NCI-H1105 treated with DMSO at 0.1 percent for 48 hours (cell line): ENCODE data around the gene LHPP.
"Not testable (repeated sequence)": the region's sequence is repeated elsewhere in the genome, so short reads cannot be mapped to it uniquely, and the experiment has no call there.

Source experiments
- DNase-seq: peaks from one replicate; lab custom pipeline; 2025; lab: John Stamatoyannopoulos, UW

LHPP gene

DNA sequence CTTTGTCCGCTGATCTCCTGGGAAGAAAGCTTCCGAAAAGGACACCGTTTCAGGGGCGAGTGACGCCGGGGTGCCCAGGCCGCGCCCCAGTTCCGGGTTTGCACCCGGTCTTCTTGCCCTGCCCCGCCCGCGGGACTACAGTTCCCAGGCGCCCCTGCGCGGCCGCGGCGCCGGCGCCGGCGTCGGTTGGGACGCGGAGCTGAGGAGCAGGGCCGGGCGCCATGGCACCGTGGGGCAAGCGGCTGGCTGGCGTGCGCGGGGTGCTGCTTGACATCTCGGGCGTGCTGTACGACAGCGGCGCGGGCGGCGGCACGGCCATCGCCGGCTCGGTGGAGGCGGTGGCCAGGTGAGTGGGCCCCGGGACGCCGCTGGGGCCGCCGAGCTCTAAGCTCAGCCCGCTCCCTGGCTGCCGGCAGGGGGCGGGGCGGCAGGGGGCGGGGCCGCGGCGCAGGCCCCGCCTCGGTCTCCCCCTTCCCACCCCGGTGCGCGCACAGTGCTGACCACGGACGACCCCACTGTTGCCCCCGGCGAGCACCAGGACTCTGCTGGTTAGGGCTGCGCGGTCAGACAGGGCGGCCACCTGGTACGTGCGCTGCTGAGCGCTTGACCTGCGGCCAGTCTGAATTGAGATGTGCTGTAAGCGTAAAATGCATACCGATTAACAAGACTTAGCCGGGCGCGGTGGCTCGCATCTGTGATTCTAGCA, at the start of gene LHPP:
TSS of gene LHPP (plus strand) at position 182 of the 706 bp plus-strand sequence. CDS start at position 222, 40 bp downstream.
- DNase-seq: peak; percentile 35

GRCh38 chr10:124414076-124414475, 47.5 kb upstream of the LHPP start:
- no peak for DNase-seq

DNA sequence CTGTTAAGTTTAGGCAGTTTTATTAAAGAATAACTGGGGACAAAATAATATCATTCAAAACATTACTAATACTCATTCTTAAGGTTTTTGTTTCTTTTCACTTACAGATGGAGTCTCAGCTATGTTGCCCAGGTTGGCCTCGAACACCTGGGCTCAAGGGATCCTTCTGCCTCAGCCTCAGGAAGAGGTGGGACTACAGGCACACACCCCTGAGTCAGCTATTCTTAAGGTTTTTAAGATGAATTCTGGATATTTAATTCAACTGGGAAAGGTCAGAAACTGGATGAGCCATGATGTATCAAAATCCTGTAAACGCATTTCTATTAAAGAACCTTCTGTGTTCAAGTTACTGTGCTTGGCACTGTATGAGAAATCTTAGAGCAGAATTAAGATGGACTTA, 46.4 kb upstream of the LHPP start:
- no peak for DNase-seq

DNA sequence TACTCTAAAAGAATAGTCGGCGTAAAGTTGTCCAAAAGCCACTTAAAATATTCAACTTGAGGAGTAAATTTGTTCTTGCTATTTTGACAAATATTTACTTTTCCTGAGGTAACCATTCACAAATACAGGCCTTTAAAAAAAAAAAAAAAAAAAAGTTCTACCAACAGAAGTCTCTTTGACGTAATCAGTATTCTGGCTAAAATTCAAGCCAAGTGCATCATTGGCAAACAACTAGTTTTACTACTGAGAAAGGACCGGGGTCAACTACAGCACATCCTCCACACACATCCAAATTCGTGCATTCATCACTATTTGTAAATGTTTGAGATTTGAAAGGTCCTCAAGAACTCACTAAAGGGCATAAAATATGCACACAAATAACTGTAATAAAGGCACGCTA, 44.9 kb upstream of the LHPP start:
- DNase-seq: no peak

- DNase-seq: no peak
These were observed 43.5 kb upstream of the LHPP start for GRCh38 chr10:124417895-124418725.

DNA sequence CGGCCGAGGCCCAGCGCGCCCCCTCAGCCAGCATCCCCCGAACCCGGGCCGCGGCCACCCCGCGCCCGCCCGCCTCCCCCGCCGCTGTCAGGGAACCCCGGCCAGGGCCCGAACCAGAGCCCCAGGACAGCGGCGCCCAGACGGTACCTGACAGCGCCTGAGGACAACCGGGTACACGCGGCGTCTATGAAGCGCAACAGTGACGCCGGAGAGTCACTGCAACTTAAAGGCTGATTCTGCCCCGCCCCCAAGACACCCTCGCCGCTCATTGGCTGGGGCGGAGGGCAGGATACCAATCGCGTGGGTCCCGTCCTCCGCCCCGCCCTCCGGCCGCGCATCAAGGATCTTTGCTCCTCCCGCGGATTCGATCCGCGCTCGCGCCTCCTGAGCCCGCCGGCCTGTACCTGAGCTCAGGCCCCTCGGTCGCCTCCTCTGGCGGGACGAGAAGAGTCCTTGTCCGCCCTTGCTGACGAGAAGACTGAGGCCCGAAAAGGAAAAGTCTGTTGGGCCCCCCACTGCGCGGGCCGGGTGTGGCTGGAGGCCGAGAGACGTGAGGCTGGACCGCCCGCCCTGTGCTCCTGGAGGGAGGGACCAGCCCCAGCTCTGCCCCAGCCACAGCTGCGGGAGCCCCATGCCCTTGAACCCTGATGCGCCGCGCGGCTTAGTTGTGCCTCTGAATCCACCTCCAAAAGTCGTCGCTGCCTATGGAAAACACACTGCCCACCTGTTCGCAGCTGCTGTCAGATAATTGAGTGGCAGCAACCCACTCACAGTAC, 42.7 kb upstream of the LHPP start, which contains the start of gene OAT:
TSS of gene OAT (minus strand) at position 198 of the 776 bp plus-strand sequence. CDS start 6,752 bp downstream, outside the sequence.
- DNase-seq: peak; percentile 83

DNA sequence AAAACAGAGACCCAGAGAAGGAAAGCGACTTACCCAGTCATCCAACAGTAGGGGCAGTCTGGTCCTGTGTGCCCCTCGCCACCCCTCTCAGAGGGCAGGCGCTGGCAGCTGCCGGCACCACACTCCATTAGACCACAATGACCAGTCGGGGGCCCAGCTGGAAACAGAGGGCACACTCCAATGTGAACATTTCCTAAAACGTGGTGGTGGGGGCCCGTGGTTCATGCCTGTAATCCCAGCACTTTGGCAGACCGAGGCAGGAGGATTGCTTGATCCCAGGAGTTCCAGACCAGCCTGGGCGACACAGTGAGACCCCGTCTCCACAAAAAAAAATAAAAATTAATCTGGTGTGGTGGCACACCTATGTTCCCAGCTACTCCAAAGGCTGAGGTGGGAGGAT, 42.0 kb upstream of the LHPP start:
- no peak for DNase-seq

DNA sequence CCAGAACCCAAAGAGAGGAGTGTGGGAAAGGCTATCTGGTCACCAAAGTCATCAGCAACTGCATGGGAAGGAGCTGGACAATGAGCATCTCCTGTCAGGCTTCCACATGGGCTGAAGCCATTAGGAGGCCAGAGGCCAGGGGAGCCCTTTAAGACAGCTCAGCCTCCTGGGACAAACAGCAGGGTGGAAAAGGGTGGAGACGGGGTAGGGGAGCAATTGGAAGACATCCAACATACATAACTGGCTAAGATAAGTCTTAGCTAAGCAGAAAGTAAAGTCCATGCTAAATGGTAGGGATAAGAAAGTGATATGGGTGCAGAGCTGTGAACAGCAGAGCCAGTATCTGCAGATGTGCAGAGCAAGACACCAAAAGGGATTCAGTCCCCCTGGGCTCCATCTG, 41.4 kb upstream of the LHPP start:
- DNase-seq: no peak

- no peak for DNase-seq
These were observed 38.9 kb upstream of the LHPP start for GRCh38 chr10:124422742-124423141.

DNA sequence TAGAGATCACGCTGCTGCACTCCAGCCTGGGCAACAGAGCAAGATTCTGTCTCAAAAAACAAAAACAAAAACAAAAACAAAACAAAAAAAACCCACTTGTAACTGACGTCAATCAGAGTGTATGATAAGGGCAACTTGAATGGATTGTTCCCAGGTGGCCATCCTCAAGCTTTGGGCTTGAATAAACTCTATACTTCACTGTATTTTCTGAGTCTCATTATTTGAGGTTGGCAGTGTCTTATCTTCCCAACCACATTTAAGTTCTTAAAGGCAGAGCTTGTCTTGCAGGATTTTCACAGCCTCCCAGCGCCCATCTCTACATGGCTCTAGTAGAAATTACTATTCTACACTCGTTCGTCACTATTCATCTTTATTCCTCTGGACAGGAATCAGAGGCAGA, 37.8 kb upstream of the LHPP start:
- DNase-seq: no peak

DNA sequence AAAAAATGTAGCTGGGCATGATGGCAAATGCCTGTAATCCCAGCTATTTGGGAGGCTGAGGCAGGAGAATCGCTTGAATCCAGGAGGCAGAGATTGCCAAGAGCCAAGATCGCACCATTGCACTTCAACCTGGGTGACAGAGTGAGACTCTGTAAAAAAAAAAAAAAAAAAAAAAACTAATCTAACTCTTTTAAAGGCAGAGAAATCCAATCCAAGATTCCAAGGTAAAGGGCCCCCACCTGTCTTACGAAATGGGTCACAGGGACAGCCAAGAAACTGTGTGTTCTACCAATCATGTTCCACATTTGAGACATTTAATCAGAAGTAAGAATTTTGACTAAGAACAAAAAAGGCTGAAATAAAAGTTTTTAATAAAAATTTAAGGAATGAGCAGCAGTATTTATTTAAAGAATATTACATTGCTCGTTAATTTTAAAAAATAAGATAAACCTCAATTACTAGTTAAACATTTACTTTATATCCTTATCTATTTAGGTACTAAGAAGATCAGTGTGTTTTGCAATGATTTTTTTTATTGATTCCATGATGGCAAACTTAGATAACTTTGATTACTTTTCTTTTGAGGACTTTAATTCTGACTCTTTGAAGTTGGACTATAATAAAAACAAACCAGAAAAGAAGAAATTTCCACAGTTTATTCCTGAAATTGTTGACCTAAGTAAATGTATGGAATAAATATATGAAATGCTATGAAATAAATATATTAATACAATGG, 36.2 kb upstream of the LHPP start:
- no peak for DNase-seq

GRCh38 chr10:124428207-124428777, 33.3 kb upstream of the LHPP start:
- DNase-seq: no peak

DNA sequence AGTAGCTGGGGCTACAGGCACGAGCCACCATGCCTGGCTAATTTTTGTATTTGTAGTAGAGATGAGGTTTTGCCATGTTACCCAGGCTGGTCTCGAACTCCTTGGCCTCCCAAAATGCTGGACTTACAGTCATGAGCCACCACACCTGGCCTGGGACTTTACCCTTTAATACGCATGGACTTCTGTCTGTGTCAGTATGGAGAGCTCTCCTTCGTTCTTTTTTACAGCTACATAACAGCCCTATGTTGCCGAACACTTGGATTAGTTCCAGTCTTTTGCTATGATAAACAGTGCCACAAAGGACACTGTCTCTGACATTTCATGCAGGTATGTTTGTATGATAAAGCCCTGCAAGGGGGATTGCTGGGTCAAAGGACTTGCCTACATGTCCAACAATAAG, 32.0 kb upstream of the LHPP start:
- no peak for DNase-seq

GRCh38 chr10:124430077-124430476, 31.5 kb upstream of the LHPP start:
- no peak for DNase-seq

- no peak for DNase-seq
These were observed 28.2 kb upstream of the LHPP start for GRCh38 chr10:124433461-124433860.

GRCh38 chr10:124435683-124436082, 25.9 kb upstream of the LHPP start:
- DNase-seq: not testable (repeated sequence)

DNA sequence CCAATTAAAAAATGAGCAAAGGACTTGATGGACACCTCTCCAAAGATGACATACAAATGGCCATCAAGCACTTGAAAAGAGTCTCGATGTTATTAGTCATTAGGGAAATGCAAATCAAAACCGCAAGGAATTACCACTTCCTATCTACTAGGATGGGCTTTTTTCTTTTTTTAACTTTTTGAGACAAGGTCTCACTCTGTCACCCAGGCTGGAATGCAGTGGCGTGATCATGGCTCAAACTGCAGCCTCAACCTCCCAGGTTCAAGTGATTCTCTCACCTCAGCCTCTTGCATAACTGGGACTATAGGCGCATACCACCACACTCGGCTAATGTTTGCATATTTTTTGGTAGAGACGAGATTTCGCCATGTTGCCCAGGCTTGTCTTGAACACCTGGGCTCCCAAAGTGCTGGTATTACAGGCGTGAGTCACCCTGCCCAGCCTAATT, 25.4 kb upstream of the LHPP start:
- DNase-seq: no peak

DNA sequence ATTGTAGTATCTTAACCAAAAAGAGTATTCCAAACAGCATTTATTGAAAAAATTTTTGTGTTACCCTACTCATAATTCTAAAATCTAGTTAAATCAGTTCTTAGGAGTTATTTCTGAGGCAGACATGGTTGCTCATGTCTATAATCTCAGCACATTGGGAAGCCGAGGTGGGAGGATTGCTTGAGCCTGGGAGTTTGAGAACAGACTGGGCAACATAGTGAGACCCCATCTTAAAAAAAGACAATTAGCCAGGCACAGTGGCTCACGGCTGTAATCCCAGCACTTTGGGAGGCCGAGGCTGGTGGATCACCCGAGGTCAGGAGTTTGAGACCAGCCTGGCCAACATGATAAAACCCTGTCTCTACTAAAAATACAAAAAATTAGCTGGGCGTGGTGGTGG, 19.9 kb upstream of the LHPP start:
- not testable (repeated sequence) for DNase-seq

- no peak for DNase-seq
These were observed 14.5 kb upstream of the LHPP start for GRCh38 chr10:124446830-124447750.

- DNase-seq: no peak
These were observed 13.7 kb upstream of the LHPP start for GRCh38 chr10:124447751-124448466.
